MM.1S (cell line): ENCODE data around the gene P2RY6.

Source experiments
- EZH2 ChIP-seq: fragments of 300-600 bp; sonication (generic); optimal IDR thresholded peaks from 2 replicates; pipeline ENCODE3; 2017; ENCODE audit warnings: low read depth, mild to moderate bottlenecking, antibody characterized with exemption, low read length, mixed read lengths
- EZH2phosphoT487 ChIP-seq: fragments of 300-600 bp; sonication (generic); IDR thresholded peaks from 2 replicates; pipeline ENCODE4 v1.6.1; 2018; ENCODE audit warnings: antibody characterized with exemption, low read length
- TF ChIP-seq, protein P1 (sequence below): fragments of 300-600 bp; sonication (generic); IDR thresholded peaks from 2 replicates; pipeline ENCODE4 v1.5.1; 2016; ENCODE audit warnings: antibody characterized with exemption, low read length, mixed read lengths

DNA sequence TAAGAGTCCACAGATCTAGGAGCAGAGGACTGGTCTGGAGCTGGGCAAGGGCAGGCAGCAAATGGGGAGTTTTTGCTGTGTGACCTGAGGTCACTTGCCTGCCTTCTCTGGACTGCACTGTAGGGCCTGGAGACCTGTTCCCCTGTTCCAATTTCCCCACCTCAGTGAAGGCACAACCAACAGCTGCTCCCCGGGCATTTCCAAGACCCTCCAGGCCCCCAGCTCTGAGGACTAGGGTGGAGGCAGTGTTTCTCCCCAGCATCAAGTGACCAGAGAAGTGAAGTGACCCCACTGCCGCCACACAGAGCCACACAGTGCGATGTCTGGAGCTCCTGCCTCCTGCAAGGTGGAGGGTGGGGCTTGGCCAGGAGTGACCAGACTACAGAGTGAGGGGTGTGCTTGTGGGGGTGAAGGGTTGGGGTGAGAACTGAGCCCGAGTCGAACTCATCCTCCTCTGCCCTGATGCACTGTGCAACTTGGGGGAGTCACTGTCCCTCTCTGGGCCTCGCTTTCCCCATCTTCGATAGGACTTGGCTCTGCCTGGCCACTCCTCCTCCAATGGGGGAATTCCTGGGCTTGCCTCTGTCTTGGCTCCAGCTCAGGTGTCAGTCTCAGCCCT is 32.5 kb upstream of the P2RY6 start:
- TF ChIP-seq, protein P1, sequence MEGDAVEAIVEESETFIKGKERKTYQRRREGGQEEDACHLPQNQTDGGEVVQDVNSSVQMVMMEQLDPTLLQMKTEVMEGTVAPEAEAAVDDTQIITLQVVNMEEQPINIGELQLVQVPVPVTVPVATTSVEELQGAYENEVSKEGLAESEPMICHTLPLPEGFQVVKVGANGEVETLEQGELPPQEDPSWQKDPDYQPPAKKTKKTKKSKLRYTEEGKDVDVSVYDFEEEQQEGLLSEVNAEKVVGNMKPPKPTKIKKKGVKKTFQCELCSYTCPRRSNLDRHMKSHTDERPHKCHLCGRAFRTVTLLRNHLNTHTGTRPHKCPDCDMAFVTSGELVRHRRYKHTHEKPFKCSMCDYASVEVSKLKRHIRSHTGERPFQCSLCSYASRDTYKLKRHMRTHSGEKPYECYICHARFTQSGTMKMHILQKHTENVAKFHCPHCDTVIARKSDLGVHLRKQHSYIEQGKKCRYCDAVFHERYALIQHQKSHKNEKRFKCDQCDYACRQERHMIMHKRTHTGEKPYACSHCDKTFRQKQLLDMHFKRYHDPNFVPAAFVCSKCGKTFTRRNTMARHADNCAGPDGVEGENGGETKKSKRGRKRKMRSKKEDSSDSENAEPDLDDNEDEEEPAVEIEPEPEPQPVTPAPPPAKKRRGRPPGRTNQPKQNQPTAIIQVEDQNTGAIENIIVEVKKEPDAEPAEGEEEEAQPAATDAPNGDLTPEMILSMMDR, result no peak
- TF ChIP-seq EZH2, result no peak
- no peak for TF ChIP-seq EZH2phosphoT487
